Hepatocyte (in vitro differentiated cells): ENCODE results near the gene GORASP1.

Source experiments
- CTCF ChIP-seq: fragments of 200-600 bp; sonication (generic); IDR thresholded peaks from 2 replicates; pipeline ENCODE4 v1.5.1; 2016; ENCODE audit warnings: antibody characterized with exemption, mild to moderate bottlenecking; ENCODE audit not compliant: poor library complexity
- EZH2 ChIP-seq: fragments of 200-600 bp; sonication (generic); IDR thresholded peaks from 2 replicates; pipeline ENCODE4 v1.6.1; 2016; ENCODE audit warnings: antibody characterized with exemption, mild to moderate bottlenecking, borderline replicate concordance
- EZH2phosphoT487 ChIP-seq: fragments of 200-600 bp; sonication (generic); IDR thresholded peaks from one replicate; pipeline ENCODE4 v1.6.1; 2018; ENCODE audit warnings: antibody characterized with exemption, mild to moderate bottlenecking, low read depth, moderate library complexity; ENCODE audit not compliant: unreplicated experiment, severe bottlenecking

- TF ChIP-seq CTCF = no peak
- no peak for TF ChIP-seq EZH2phosphoT487
- no peak for TF ChIP-seq EZH2
Measured at GRCh38 chr3:39140341-39140971, 33.0 kb upstream of the GORASP1 start.
